ENCODE results near the gene SCLT1.

Gene SCLT1

GRCh38 chr4:128961405-128961804 lies 131.9 kb downstream of the SCLT1 start:
- no peak overlapping the region for H3K27ac ChIP-seq (ENCODE audit: low read depth, low read length, severe bottlenecking)

GRCh38 chr4:128958194-128958593 lies 135.1 kb downstream of the SCLT1 start:
- Histone ChIP-seq H3K36me3 (ENCODE audit: control insufficient read depth, insufficient read depth, low read length) (no peaks in the 10 kb centered on the region), H3K9me3 (ENCODE audit: control insufficient read depth, low read length) (no peaks in the 10 kb centered on the region), H3K4me3 (ENCODE audit: extremely low read depth, insufficient read depth, low read length, poor library complexity, severe bottlenecking) (no peak overlapping the region), H3K27ac (ENCODE audit: low read depth, low read length, severe bottlenecking) (no peak overlapping the region), H3K4me1 (ENCODE audit: control insufficient read depth, insufficient read depth, low read length, poor library complexity, severe bottlenecking) (no peaks in the 10 kb centered on the region)
- 100% methylated on average over 1 of the region's 2 CpGs; no CpG with 5 or more reads in 1 of the 2 experiments for WGBS, 2 experiments (ENCODE audit: insufficient coverage in 2 of 2)

More at GRCh38 chr4:128961405-128961804, 131.9 kb downstream of the SCLT1 start:
- no peaks in the 10 kb centered on the region for H3K9me3 ChIP-seq (ENCODE audit: control insufficient read depth, low read length)
- no peaks in the 10 kb centered on the region for H3K4me1 ChIP-seq (ENCODE audit: control insufficient read depth, insufficient read depth, low read length, poor library complexity, severe bottlenecking)
- H3K4me3 ChIP-seq (ENCODE audit: extremely low read depth, insufficient read depth, low read length, poor library complexity, severe bottlenecking) = no peak overlapping the region
- no peaks in the 10 kb centered on the region for H3K36me3 ChIP-seq (ENCODE audit: control insufficient read depth, insufficient read depth, low read length)

- Histone ChIP-seq H3K36me3 (ENCODE audit: control insufficient read depth, insufficient read depth, low read length) (no peaks in the 10 kb centered on the region), H3K9me3 (ENCODE audit: control insufficient read depth, low read length) (no peaks in the 10 kb centered on the region), H3K4me1 (ENCODE audit: control insufficient read depth, insufficient read depth, low read length, poor library complexity, severe bottlenecking) (no peaks in the 10 kb centered on the region), H3K4me3 (ENCODE audit: extremely low read depth, insufficient read depth, low read length, poor library complexity, severe bottlenecking) (no peak overlapping the region), H3K27ac (ENCODE audit: low read depth, low read length, severe bottlenecking) (no peak overlapping the region)
Observed at GRCh38 chr4:128957459-128957858, 135.9 kb downstream of the SCLT1 start.

- no peaks in the 10 kb centered on the region for H3K4me1 ChIP-seq (ENCODE audit: control insufficient read depth, insufficient read depth, low read length, poor library complexity, severe bottlenecking)
Observed at GRCh38 chr4:128955751-128956150, 137.6 kb downstream of the SCLT1 start.

GRCh38 chr4:128954941-128955340 lies 138.4 kb downstream of the SCLT1 start:
- H3K9me3 ChIP-seq (ENCODE audit: control insufficient read depth, low read length) = no peaks in the 10 kb centered on the region
- no peak overlapping the region for H3K4me3 ChIP-seq (ENCODE audit: extremely low read depth, insufficient read depth, low read length, poor library complexity, severe bottlenecking)
- WGBS, 2 experiments (ENCODE audit: insufficient coverage in 2 of 2) = no CpG with 5 or more reads among the region's 2 CpGs
- H3K36me3 ChIP-seq (ENCODE audit: control insufficient read depth, insufficient read depth, low read length) = peaks cover 4% of the 10 kb centered on the region
- no peaks in the 10 kb centered on the region for H3K4me1 ChIP-seq (ENCODE audit: control insufficient read depth, insufficient read depth, low read length, poor library complexity, severe bottlenecking)
- no peak overlapping the region for H3K27ac ChIP-seq (ENCODE audit: low read depth, low read length, severe bottlenecking)

More at GRCh38 chr4:128955751-128956150, 137.6 kb downstream of the SCLT1 start:
- H3K4me3 ChIP-seq (ENCODE audit: extremely low read depth, insufficient read depth, low read length, poor library complexity, severe bottlenecking) = no peak overlapping the region
- H3K27ac ChIP-seq (ENCODE audit: low read depth, low read length, severe bottlenecking) = no peak overlapping the region
- no peaks in the 10 kb centered on the region for H3K9me3 ChIP-seq (ENCODE audit: control insufficient read depth, low read length)
- peaks cover 4% of the 10 kb centered on the region for H3K36me3 ChIP-seq (ENCODE audit: control insufficient read depth, insufficient read depth, low read length)
- WGBS, 2 experiments (ENCODE audit: insufficient coverage in 2 of 2) = 86 to 89% methylated on average over 1 of the region's 2 CpGs

- 67% methylated on average over 1 of the region's 2 CpGs; no CpG with 5 or more reads in 1 of the 2 experiments for WGBS, 2 experiments (ENCODE audit: insufficient coverage in 2 of 2)
- Histone ChIP-seq H3K9me3 (ENCODE audit: control insufficient read depth, low read length) (no peaks in the 10 kb centered on the region), H3K27ac (ENCODE audit: low read depth, low read length, severe bottlenecking) (no peak overlapping the region), H3K4me1 (ENCODE audit: control insufficient read depth, insufficient read depth, low read length, poor library complexity, severe bottlenecking) (no peaks in the 10 kb centered on the region), H3K4me3 (ENCODE audit: extremely low read depth, insufficient read depth, low read length, poor library complexity, severe bottlenecking) (no peak overlapping the region), H3K36me3 (ENCODE audit: control insufficient read depth, insufficient read depth, low read length) (peaks cover 4% of the 10 kb centered on the region)
Observed at GRCh38 chr4:128951316-128951715, 142.0 kb downstream of the SCLT1 start.

- H3K36me3 ChIP-seq (ENCODE audit: control insufficient read depth, insufficient read depth, low read length) = peaks cover 6% of the 10 kb centered on the region
- H3K27ac ChIP-seq (ENCODE audit: low read depth, low read length, severe bottlenecking) = no peak overlapping the region
- H3K9me3 ChIP-seq (ENCODE audit: control insufficient read depth, low read length) = no peaks in the 10 kb centered on the region
- no peaks in the 10 kb centered on the region for H3K4me1 ChIP-seq (ENCODE audit: control insufficient read depth, insufficient read depth, low read length, poor library complexity, severe bottlenecking)
- WGBS, 2 experiments (ENCODE audit: insufficient coverage in 2 of 2) = no CpG with 5 or more reads among the region's 2 CpGs
- no peak overlapping the region for H3K4me3 ChIP-seq (ENCODE audit: extremely low read depth, insufficient read depth, low read length, poor library complexity, severe bottlenecking)
Observed at GRCh38 chr4:128950796-128951195, 142.5 kb downstream of the SCLT1 start.

- Histone ChIP-seq H3K27ac (ENCODE audit: low read depth, low read length, severe bottlenecking) (no peak overlapping the region), H3K9me3 (ENCODE audit: control insufficient read depth, low read length) (peaks cover 4% of the 10 kb centered on the region), H3K4me3 (ENCODE audit: extremely low read depth, insufficient read depth, low read length, poor library complexity, severe bottlenecking) (no peak overlapping the region), H3K36me3 (ENCODE audit: control insufficient read depth, insufficient read depth, low read length) (peaks cover 15% of the 10 kb centered on the region), H3K4me1 (ENCODE audit: control insufficient read depth, insufficient read depth, low read length, poor library complexity, severe bottlenecking) (no peaks in the 10 kb centered on the region)
- WGBS, 2 experiments (ENCODE audit: insufficient coverage in 2 of 2) = 88 to 100% methylated on average over 1 to 2 of the region's 3 CpGs
Observed at GRCh38 chr4:128946916-128947315, 146.4 kb downstream of the SCLT1 start.

- peaks cover 20% of the 10 kb centered on the region for H3K36me3 ChIP-seq (ENCODE audit: control insufficient read depth, insufficient read depth, low read length)
- no peak overlapping the region for H3K4me3 ChIP-seq (ENCODE audit: extremely low read depth, insufficient read depth, low read length, poor library complexity, severe bottlenecking)
- H3K4me1 ChIP-seq (ENCODE audit: control insufficient read depth, insufficient read depth, low read length, poor library complexity, severe bottlenecking) = no peaks in the 10 kb centered on the region
- H3K27ac ChIP-seq (ENCODE audit: low read depth, low read length, severe bottlenecking) = no peak overlapping the region
- peaks cover 7% of the 10 kb centered on the region for H3K9me3 ChIP-seq (ENCODE audit: control insufficient read depth, low read length)
- WGBS, 2 experiments (ENCODE audit: insufficient coverage in 2 of 2) = 67 to 90% methylated on average over 1 of the region's 1 CpG
Observed at GRCh38 chr4:128942607-128943006, 150.7 kb downstream of the SCLT1 start.

GRCh38 chr4:128940971-128941370 lies 152.4 kb downstream of the SCLT1 start:
- H3K27ac ChIP-seq (ENCODE audit: low read depth, low read length, severe bottlenecking) = no peak overlapping the region
- no CpG with 5 or more reads among the region's 2 CpGs for WGBS, 2 experiments (ENCODE audit: insufficient coverage in 2 of 2)
- H3K9me3 ChIP-seq (ENCODE audit: control insufficient read depth, low read length) = peaks cover 7% of the 10 kb centered on the region
- H3K4me1 ChIP-seq (ENCODE audit: control insufficient read depth, insufficient read depth, low read length, poor library complexity, severe bottlenecking) = no peaks in the 10 kb centered on the region
- H3K4me3 ChIP-seq (ENCODE audit: extremely low read depth, insufficient read depth, low read length, poor library complexity, severe bottlenecking) = no peak overlapping the region
- H3K36me3 ChIP-seq (ENCODE audit: control insufficient read depth, insufficient read depth, low read length) = peaks cover 20% of the 10 kb centered on the region

GRCh38 chr4:128930051-128930450 lies 163.3 kb downstream of the SCLT1 start:
- Histone ChIP-seq H3K4me3 (ENCODE audit: extremely low read depth, insufficient read depth, low read length, poor library complexity, severe bottlenecking) (no peak overlapping the region), H3K4me1 (ENCODE audit: control insufficient read depth, insufficient read depth, low read length, poor library complexity, severe bottlenecking) (no peaks in the 10 kb centered on the region), H3K9me3 (ENCODE audit: control insufficient read depth, low read length) (no peaks in the 10 kb centered on the region), H3K27ac (ENCODE audit: low read depth, low read length, severe bottlenecking) (no peak overlapping the region), H3K36me3 (ENCODE audit: control insufficient read depth, insufficient read depth, low read length) (no peaks in the 10 kb centered on the region)
- 92 to 100% methylated on average over 1 of the region's 3 CpGs for WGBS, 2 experiments (ENCODE audit: insufficient coverage in 2 of 2)
